Hepatocyte (in vitro differentiated cells): ENCODE data around the gene CTDSP2. TPM values are rescaled to one million over a fixed set of nuclear protein-coding genes. Genes with fewer than 3 reads are reported as not detected.
"Not testable (repeated sequence)": the region's sequence is repeated elsewhere in the genome, so short reads cannot be mapped to it uniquely, and the experiment has no call there.

ENCODE experiments used
- DNase-seq: peaks from one replicate; pipeline ENCODE4 v3.0.0-alpha.2; 2016; ENCODE audit warnings: low spot score
- H2AFZ ChIP-seq: fragments of 200-600 bp; sonication (generic); 2 replicates; pipeline ENCODE4 v1.6.0; 2016; ENCODE audit warnings: antibody characterized with exemption, mild to moderate bottlenecking
- H3K27ac ChIP-seq: fragments of 200-600 bp; sonication (generic); 2 replicates; pipeline ENCODE4 v1.5.1; 2016; ENCODE audit warnings: mild to moderate bottlenecking
- H3K27me3 ChIP-seq: fragments of 200-600 bp; sonication (generic); 2 replicates; pipeline ENCODE4 v1.6.1; 2016
- H3K36me3 ChIP-seq: fragments of 200-600 bp; sonication (generic); replicated peaks from 2 replicates; pipeline ENCODE4 v1.5.1; 2016; ENCODE audit warnings: low read depth; ENCODE audit not compliant: insufficient read depth
- H3K4me1 ChIP-seq: fragments of 200-600 bp; sonication (generic); 2 replicates; pipeline ENCODE4 v1.5.1; 2016; ENCODE audit warnings: mild to moderate bottlenecking, moderate library complexity; ENCODE audit not compliant: insufficient read depth
- H3K4me2 ChIP-seq: fragments of 200-600 bp; sonication (generic); 2 replicates; pipeline ENCODE4 v1.6.0; 2016
- H3K4me3 ChIP-seq: fragments of 200-600 bp; sonication (generic); 2 replicates; pipeline ENCODE4 v1.5.1; 2016; ENCODE audit warnings: mild to moderate bottlenecking
- H3K79me2 ChIP-seq: fragments of 200-600 bp; sonication (generic); 2 replicates; pipeline ENCODE4 v1.6.0; 2017; ENCODE audit warnings: mild to moderate bottlenecking
- H3K9me2 ChIP-seq: fragments of 200-600 bp; sonication (generic); replicated peaks from 2 replicates; pipeline ENCODE4 v1.6.0; 2017; ENCODE audit warnings: mild to moderate bottlenecking; ENCODE audit not compliant: insufficient read depth
- H3K9me3 ChIP-seq: fragments of 200-600 bp; sonication (generic); 2 replicates; pipeline ENCODE4 v1.5.1; 2016; ENCODE audit warnings: low read depth, mild to moderate bottlenecking
- H4K20me1 ChIP-seq: fragments of 200-600 bp; sonication (generic); 2 replicates; pipeline ENCODE4 v1.6.0; 2016; ENCODE audit warnings: mild to moderate bottlenecking; ENCODE audit not compliant: insufficient read depth, poor library complexity, severe bottlenecking
- CTCF ChIP-seq: fragments of 200-600 bp; sonication (generic); IDR thresholded peaks from 2 replicates; pipeline ENCODE4 v1.5.1; 2016; ENCODE audit warnings: antibody characterized with exemption, mild to moderate bottlenecking; ENCODE audit not compliant: poor library complexity
- EZH2 ChIP-seq: fragments of 200-600 bp; sonication (generic); IDR thresholded peaks from 2 replicates; pipeline ENCODE4 v1.6.1; 2016; ENCODE audit warnings: antibody characterized with exemption, mild to moderate bottlenecking, borderline replicate concordance
- EZH2phosphoT487 ChIP-seq: fragments of 200-600 bp; sonication (generic); IDR thresholded peaks from one replicate; pipeline ENCODE4 v1.6.1; 2018; ENCODE audit warnings: antibody characterized with exemption, mild to moderate bottlenecking, low read depth, moderate library complexity; ENCODE audit not compliant: unreplicated experiment, severe bottlenecking
- WGBS: methylation state at CpG from one replicate; pipeline ENCODE4 v1.1.6; 2016; ENCODE audit warnings: low lambda C conversion rate; ENCODE audit errors: missing lambda C conversion rate; 5-methylcytosine and 5-hydroxymethylcytosine counted together
- polyA plus RNA-seq: library from polyadenylated mRNA; unstranded; fragments of >200 nt; fragmentation: Nextera tagmentation; extraction: Ambion mirVana; gene quantifications from 2 replicates; pipeline ENCODE4 v1.2.1, GENCODE V29; 2016
- total RNA-seq: library from RNA; depleted of rRNA; stranded (reverse); fragments of >200 nt; gene quantifications from 2 replicates; pipeline ENCODE4 v1.2.3, GENCODE V29; 2014

The CTDSP2 gene
- total and polyA plus RNA-seq, 2 experiments from 2014 or later: 75.9 to 96.8 TPM

GRCh38 chr12:57888409-57889157 is 42.1 kb upstream of the CTDSP2 start:
- DNase-seq: peak; percentile 66
- WGBS: 31% methylated on average over 15 of the region's 15 CpGs
- Histone ChIP-seq H3K27me3 (no peaks in the 10 kb centered on the region), H2AFZ (peak overlapping the region; percentile 24), H3K27ac (peak overlapping the region; percentile 88), H3K9me2 (no peaks in the 10 kb centered on the region), H4K20me1 (no peaks in the 10 kb centered on the region), H3K79me2 (no peaks in the 10 kb centered on the region), H3K36me3 (no peaks in the 10 kb centered on the region), H3K9me3 (no peaks in the 10 kb centered on the region), H3K4me1 (peaks cover 36% of the 10 kb centered on the region), H3K4me2 (peak overlapping the region; percentile 62), H3K4me3 (no peak overlapping the region)
- TF ChIP-seq EZH2 (no peak), CTCF (no peak), EZH2phosphoT487 (no peak)

GRCh38 chr12:57887631-57888408 is 41.3 kb upstream of the CTDSP2 start:
- Histone ChIP-seq H3K9me3 (no peaks in the 10 kb centered on the region), H3K4me3 (no peak overlapping the region), H3K36me3 (no peaks in the 10 kb centered on the region), H3K27ac (peak overlapping the region; percentile 88), H3K27me3 (no peaks in the 10 kb centered on the region), H3K4me2 (peak overlapping the region; percentile 62), H3K9me2 (no peaks in the 10 kb centered on the region), H3K4me1 (peaks cover 28% of the 10 kb centered on the region), H3K79me2 (no peaks in the 10 kb centered on the region), H2AFZ (peak overlapping the region; percentile 24), H4K20me1 (no peaks in the 10 kb centered on the region)
- TF ChIP-seq EZH2 (no peak), EZH2phosphoT487 (no peak), CTCF (no peak)
- no peak for DNase-seq
- 33% methylated on average over 10 of the region's 10 CpGs for whole genome bisulfite sequencing

- not testable (repeated sequence) for H3K79me2 ChIP-seq, H3K9me2 ChIP-seq, H3K9me3 ChIP-seq, DNase-seq, H3K27ac ChIP-seq, H2AFZ ChIP-seq, H3K27me3 ChIP-seq, H3K4me3 ChIP-seq, H3K36me3 ChIP-seq, H3K4me2 ChIP-seq, H4K20me1 ChIP-seq
- H3K4me1 ChIP-seq: peaks cover 20% of the 10 kb centered on the region
- 98% methylated on average over 4 of the region's 4 CpGs for WGBS
These were observed 40.4 kb upstream of the CTDSP2 start for GRCh38 chr12:57886964-57887363.

- Histone ChIP-seq H3K27me3 (no peaks in the 10 kb centered on the region), H3K79me2 (no peaks in the 10 kb centered on the region), H3K4me2 (no peak overlapping the region), H3K4me1 (peaks cover 18% of the 10 kb centered on the region), H3K9me2 (no peaks in the 10 kb centered on the region), H2AFZ (no peak overlapping the region), H3K4me3 (no peak overlapping the region), H3K9me3 (no peaks in the 10 kb centered on the region), H4K20me1 (no peaks in the 10 kb centered on the region), H3K36me3 (no peaks in the 10 kb centered on the region), H3K27ac (no peak overlapping the region)
- 78% methylated on average over 2 of the region's 2 CpGs for WGBS
- no peak for DNase-seq
- TF ChIP-seq CTCF: no peak
- no peak for TF ChIP-seq EZH2phosphoT487
- no peak for TF ChIP-seq EZH2
These were observed 40.0 kb upstream of the CTDSP2 start for GRCh38 chr12:57886542-57886941.
